Kidney capillary endothelial cell (primary cell): Measurements from ENCODE around the gene GRB10.
"Not testable (repeated sequence)": the region's sequence is repeated elsewhere in the genome, so short reads cannot be mapped to it uniquely, and the experiment has no call there.

ENCODE experiments used
- DNase-seq: peaks from one replicate; pipeline ENCODE4 v3.0.0-alpha.2; 2018; ENCODE audit warnings: low spot score

GRB10 gene

GRCh38 chr7:50743016-50743415, 39.7 kb downstream of the GRB10 start:
- no peak for DNase-seq

GRCh38 chr7:50742401-50742800, 40.3 kb downstream of the GRB10 start:
- DNase-seq: no peak

DNA sequence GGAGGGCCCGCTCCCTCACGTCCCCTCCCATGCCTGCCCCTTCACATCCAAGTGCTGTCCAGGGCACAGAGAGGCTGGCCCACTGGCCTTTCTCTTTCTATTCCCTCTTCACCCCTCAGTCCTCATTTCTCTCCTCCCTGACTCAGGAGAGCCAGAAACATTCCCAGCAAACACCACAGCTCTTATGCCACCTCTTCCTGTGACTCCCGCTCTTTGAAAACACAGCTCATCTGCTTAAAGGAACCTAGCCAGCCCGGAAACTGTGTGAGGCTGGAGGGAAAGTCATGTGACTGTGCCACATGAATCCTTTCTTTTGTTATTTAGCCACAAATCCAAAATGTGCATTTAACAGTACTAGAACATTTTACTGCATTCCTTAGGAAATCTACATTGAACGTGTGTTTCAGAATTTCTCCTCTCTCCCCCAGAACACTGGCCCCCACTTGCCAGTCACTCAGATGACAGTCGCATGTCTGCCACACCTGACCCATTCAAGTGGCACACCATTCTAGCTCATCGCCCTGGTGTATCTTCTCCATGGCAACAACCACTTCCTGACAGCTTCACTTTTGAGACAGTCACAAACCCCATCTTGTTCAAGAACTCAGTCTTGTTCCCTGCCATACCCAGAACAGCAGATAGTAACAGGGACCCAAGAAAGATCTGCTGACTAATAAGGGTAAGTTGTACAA, 42.8 kb downstream of the GRB10 start:
- peak; percentile 62 for DNase-seq

- no peak for DNase-seq
These were observed 43.8 kb downstream of the GRB10 start for GRCh38 chr7:50738932-50739331.

- not testable (repeated sequence) for DNase-seq
These were observed 46.9 kb downstream of the GRB10 start for GRCh38 chr7:50735836-50736235.

DNA sequence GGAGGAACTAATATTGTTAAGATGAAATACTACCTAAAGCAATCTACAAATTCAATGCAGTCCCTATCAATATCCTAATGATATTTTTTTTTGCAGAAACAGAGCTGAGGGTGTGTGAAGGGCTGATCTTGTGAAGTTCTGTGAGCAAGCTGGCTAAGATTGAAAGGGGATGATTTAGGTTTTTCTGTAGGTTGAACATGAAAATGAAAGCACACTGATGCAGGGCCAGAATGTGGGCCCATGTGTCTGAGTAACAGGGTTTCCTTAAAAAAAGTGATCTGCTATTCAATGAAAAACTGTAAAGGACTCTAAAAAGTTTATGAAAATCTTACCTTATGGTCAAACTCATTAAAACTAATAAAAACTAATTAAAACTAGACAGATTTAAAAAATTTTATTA, 47.4 kb downstream of the GRB10 start:
- DNase-seq: no peak

DNA sequence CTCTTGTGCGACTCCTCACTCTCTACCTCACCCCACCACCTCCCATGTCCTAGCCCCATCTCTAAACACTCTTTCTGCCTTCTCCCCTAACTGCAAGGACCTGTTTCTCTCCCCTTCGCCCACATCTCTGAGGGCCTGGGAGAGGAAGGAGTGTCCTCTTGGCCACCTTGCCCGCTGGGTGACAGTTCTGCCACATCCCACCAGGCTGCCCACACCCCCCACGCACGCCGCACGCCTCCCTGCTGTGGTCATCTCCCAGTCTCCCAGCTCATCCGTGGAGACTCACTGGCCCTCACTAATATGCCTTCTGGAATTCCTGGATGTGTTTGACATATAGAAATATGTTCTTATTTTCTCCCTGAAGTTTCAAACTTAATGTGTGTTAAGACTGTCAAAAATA, 48.5 kb downstream of the GRB10 start:
- DNase-seq: no peak

DNA sequence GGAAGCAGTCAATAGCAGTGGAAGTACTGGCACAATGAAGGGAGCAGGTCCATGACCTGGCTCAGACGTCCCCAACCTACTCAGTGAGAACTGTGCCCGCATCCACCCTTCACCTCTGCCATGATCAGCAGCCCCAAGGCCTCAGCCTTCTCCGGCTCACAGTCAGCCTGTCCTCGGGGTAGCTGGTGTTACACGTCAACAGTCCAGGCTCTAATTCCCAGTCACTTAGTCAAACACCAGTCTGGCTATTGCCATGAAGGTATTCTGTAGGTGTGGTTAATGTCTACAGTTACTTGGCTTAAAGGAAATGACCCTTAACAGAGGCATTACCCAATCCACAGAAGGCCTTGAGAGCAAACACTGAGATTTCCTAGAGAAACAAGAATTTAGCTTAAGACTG, 49.1 kb downstream of the GRB10 start:
- DNase-seq: no peak

- no peak for DNase-seq
These were observed 50.8 kb downstream of the GRB10 start for GRCh38 chr7:50731703-50732582.

DNA sequence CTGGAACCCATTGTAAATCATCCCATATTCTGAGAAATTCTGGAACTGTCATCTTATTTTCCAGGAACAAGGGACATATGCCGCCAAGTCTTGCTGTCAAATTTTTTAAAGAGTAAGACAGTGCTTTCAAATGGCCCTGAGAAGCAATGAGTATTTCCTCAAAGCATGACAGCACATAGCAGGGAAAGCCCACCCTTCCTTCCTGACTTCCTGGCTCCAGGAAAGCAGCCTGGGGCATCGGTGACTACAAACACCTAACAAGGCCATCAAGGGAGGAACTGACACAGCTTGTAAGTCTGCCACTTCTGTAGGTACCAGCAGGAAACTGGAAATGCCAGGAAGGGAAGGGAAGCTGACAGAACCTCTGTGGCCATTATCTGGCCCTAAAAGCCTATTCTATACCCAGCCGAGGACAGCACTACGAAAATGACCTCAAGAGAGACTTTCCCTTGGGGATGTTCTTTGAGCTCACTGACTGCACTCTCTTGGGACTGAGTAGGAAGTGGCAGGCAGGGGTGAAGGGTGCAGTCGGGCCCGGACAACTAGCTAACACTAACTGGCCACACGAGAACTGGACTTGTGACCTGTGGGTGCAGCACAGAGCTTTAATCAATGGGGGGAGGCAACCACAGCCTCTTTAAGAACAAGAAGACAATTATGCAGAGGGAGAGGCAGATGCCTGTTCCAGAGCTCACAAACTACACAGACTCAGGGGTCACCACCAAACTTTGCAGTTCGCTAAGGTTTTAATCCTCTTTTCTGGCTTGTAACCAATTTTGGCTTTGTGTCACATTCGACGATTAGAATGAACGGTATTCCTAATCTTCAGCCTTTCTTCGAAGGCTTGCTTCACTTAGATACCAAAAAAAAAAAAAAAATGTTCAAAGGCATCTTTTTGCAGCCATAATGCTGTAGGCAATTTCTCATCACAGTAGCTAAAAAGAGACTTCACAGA, 52.0 kb downstream of the GRB10 start:
- peak; percentile 94 for DNase-seq

- no peak for DNase-seq
These were observed 52.7 kb downstream of the GRB10 start for GRCh38 chr7:50729962-50730361.

DNA sequence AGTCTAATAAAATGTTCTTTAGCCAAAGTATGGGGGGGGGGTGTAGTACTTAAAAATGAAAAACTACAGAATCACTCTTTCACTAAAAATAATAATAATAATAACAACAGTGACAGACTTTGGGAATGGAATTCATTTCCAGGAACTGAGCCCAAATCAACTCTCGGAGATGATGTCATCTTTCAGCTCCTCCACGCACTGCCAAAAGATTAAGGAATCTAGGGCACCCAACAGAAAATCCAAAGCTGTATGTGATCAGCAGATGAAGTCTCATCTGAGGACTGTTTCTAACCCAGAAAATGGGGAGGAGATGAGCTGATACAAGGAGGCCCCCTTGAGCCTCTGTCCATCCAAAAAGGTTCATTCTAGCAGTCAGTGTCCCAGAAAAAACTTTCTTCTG, 54.5 kb downstream of the GRB10 start:
- DNase-seq: no peak

- no peak for DNase-seq
These were observed 55.0 kb downstream of the GRB10 start for GRCh38 chr7:50727711-50728110.

DNA sequence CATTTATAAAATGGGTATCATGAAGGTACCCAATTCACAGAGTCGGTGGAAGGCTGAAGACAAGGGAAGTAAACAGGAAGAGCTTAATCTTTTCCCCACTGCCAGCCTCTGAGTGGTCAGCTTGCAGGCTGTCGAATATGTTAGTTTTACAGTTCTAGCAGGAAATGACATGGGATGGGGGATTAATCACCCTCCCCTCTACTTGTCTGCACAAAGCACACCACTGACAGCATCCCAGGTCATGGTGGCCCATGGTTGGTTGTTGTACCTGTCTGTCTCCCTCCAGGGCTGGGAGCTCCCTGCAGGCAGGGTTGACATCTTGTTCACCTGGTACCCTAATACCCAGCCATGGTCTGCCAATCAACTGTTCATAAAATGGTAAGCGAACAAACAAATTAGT, 55.6 kb downstream of the GRB10 start:
- DNase-seq: peak; percentile 86

- no peak for DNase-seq
These were observed 56.9 kb downstream of the GRB10 start for GRCh38 chr7:50725774-50726173.

GRCh38 chr7:50724526-50725520, 57.9 kb downstream of the GRB10 start:
- peak; percentile 90 for DNase-seq

GRCh38 chr7:50723888-50724287, 58.8 kb downstream of the GRB10 start:
- no peak for DNase-seq

DNA sequence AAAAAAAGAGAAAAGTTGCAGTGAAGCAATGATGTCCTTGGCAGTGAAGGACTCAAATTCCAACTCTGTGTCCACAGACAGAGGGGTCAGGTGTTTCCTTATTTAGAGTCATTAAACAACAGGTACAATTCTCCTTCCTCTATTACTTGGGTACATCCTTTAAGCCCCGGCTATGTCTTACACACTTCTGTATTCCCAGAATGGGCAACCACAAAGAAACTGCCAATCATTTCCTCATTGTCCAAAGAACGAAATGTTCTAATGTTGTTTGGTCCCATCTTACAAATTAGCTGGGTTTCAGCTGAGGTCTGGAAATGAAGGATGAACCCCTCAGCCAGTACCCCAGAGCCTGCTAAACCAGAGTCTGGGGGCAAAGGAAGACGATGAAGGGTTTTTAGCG, 59.5 kb downstream of the GRB10 start:
- DNase-seq: no peak

DNA sequence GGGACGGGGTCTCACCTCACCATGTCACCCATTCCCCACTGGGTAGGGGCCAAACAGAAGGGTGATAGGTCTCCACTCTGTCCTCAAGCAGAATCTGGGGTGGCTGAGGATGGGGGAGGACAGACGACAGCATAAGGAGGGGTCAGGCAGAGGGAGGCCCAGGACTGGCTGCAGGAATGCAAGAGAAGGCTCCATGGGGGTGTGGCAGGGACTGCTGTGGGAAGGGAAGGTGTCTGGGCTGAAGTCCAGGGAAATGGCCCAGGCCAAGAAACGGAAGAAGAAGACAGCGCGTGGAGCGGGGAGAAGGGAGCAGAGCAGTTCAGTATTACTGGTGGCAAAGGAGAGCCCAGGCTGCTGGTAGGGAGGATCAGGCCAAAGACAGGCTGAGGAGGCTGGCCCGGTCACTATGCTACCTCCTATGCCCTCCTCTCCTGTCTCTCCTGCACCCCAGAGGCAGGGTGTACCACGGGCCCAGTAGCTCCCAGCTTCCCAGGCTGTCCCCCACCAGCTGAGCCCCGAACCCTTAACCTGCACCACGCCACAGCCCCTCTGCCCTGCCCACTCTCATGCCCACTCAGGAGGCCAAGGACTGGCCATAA, 60.9 kb downstream of the GRB10 start:
- no peak for DNase-seq

GRCh38 chr7:50721160-50721559, 61.5 kb downstream of the GRB10 start:
- DNase-seq: peak; percentile 87

- DNase-seq: no peak
These were observed 62.4 kb downstream of the GRB10 start for GRCh38 chr7:50720295-50720694.
